Measurements from ENCODE around the gene LRIT2. TPM values are rescaled to one million over a fixed set of nuclear protein-coding genes. Genes with fewer than 3 reads are reported as not detected.

LRIT2 gene
- total RNA-seq, 1 donor from 2014 or later: not detected

DNA sequence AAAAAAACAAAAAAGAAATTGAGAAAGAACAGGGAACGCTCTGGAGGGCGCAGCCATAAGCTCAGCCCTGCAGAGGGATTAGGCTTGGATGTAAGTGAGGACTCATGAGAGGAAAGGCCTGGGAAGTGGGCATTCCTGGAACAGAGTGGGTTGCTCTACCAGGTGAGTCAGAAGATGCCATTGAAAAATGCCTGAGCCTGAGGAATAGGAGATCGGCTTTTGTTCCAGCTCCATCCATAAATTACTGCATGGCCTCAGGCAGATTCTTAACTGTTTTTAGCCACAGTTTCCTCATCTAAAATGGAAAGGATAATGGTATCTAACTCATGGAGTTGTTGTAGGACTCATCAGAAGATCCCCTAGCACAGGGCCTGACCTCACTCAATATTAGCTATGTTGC is 18.4 kb upstream of the LRIT2 start:
- no peak for DNase-seq

- DNase-seq: no peak
Observed at GRCh38 chr10:84241185-84241790, 15.9 kb upstream of the LRIT2 start, which contains the start of gene LRIT1. TSS of gene LRIT1 (minus strand) at chr10:84241546. CDS start at chr10:84241439, 107 bp downstream.

- DNase-seq: no peak
Observed at GRCh38 chr10:84238909-84239308, 13.6 kb upstream of the LRIT2 start.

GRCh38 chr10:84237199-84238051 is 12.1 kb upstream of the LRIT2 start:
- no peak for DNase-seq

- no peak for DNase-seq
Observed at GRCh38 chr10:84236807-84237198, 11.5 kb upstream of the LRIT2 start.

- no peak for DNase-seq
Observed at GRCh38 chr10:84235096-84235495, 9.8 kb upstream of the LRIT2 start.

DNA sequence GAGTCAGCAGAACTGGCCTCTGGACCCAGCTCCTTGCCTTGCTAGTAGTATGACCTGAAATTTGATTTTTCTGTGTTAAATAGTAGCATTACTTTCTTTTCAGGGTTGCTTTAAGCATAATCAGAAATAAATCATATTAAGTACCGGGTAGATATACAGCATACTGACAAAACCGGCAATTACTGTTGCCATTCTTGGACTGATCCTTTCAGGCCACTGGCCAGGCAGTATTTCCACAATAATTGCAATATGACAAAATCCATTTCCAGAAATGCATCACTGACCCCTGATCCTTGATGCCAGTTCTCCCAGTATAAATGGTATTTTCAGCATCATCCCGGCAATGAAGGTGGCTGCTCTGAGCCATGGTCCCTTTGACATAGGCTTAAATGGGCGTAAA is 9.1 kb upstream of the LRIT2 start:
- DNase-seq: no peak

DNA sequence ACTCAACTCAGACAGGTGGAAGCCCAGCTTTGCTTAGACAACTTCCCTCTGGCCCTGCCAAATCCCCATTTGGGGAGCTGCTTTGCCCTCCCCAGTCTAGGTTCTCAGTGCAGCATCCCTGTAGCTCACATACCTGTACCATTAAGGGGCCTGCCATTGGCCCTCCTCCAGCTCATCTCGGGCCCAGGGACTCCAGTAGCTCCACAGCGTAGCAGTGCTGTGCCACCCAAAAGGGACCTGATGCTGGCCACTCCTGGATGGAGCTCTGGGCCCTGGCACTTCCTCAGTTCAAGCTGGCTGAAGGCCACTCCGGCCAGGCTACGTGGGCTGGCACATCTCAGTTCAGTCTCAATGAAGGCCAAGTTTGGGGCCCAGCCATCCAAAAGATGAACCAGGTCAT is 8.6 kb upstream of the LRIT2 start:
- DNase-seq: no peak

DNA sequence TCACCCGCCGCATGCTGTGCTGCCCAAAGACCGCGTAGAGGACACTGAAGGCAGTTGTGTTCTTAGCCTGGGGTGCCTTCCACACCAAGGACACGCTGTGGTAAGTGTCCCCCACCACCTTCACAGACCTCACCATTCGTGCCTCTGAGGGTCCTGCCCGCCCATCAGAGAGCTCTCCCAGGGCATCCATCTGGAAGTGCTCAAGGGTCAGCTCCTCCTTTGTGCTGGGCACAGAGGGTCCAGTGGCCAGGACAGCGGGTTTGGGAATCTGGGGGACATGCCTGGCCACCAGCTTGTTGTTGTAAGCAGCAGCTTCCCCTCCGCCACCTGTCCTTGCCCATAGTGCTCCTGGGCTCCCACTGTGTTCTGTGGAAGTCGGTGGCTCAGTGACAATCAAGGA is 7.0 kb upstream of the LRIT2 start:
- no peak for DNase-seq

DNA sequence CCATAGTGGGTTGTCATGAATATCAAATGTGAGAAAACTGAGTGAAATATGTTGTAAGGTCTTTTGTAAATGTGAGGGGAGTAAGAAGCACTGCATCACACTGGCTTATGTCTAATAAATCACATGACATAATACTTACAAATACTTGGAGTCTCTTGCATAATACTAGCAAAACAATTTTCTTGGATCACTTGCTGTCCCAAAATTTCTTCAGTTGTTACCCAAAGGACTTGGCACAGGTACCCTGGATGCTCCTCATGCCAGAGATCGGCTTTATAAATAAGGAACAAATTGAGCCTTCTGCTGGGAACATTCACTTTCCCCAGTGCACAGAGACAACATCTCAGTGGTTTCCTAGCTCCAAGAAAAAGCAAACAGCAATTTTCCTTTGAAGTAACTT is 5.0 kb upstream of the LRIT2 start:
- DNase-seq: no peak

DNA sequence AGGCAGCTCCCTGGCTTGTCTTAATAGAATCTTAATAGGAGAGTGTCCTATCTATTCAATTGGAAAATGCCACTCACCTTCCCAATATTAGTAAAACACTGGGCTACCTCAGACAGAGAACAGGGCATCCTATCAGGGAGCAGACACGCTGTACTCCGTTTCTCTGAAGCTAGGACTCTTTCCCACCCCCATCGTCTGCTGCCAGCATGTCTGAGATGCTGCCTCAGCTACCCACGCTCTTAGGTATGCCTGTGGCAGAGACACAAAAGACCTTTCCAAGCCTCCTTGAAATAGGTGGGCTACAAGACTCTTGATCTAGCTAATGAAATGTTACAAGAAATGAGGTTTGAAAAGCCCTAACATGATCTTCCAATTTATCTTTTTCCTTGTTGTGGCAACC is 2.5 kb upstream of the LRIT2 start:
- DNase-seq: no peak

DNA sequence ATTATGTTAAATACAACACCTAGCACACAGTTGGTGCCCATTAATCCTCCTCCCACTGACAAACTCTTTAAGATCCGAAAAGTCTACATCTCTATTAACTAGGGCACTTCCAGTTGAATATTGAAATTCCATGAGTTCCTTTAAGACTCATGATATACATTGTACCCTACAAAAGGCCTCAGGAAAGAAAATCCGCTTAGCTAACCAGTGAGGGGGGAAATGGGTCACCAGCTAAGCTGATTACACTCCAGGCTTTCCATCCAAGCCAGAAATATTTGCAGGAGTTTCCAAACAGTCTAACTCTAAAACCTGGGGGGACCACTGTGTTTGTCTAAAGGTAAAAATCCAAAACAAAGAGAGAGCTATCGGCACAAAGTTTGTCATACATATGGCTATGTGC is 1.3 kb upstream of the LRIT2 start:
- no peak for DNase-seq

DNA sequence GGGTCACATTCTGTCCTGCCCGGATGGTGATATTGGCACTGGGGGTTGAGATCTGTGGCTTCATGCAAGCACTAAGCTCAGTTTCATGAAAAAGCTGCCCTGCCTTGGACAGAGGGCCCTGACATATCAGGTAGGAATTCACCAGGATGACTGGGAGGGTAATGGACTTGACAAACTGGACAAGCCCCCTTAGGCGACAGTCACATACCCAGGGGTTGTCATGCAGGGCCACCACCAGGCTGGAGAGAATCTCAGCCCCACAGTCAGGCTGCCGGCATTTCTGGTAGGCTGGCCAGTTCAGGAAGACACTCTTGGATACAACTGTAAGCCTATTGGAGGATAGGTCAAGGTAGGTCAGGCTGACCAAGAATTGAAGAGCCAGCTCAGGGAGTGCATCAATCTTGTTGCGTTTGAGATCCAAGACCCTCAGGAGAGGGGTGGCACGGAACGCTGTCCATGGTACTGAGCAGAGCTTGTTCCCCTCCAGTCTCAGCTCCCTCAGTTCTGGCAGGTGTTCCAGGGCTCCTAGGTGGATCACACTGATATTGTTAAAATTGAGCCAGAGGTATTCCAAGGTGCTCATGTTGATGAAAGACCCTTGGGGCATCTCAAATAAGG is 824 bp downstream of the LRIT2 start:
- no peak for DNase-seq

GRCh38 chr10:84221916-84222315 is 3.4 kb downstream of the LRIT2 start:
- no peak for DNase-seq

DNA sequence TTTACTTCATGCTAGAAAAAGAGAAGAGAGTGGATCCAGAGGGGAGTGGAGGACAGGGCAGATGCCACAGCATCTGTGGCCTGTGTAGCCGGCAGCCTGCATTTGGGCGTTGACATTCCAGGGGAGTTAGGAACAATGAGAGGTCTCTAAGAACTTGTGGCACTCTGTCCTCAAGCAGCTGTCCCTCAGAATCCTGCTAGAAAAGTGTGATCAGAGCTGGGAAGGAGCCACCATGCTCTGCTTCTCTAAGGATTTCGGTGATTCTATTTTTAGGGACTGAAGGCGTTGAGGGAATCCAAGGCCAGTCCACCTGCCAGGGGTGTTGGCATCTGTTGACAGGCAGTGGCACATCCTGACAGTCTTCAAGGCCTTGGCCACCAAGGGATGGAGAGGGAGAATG is 7.6 kb downstream of the LRIT2 start:
- no peak for DNase-seq

DNA sequence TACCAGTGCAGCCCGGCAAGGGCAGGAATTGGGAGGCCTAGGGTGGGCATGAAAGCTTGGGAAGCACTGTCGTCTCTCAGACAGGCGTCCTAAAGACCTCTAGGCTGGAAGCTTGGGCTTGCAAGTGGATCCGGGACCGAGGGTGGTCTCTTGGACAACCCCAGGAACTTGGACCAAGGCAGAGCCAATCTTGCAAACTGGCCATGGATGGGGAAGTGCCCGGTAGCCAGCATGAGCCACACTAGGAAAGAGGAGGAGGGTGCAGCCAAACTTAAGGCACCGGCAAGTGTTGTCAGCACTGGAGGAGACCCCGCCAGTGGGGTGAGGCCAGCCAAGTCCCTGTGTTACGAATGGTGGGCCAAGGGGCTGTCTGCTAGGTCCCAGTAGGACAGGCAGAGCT is 8.5 kb downstream of the LRIT2 start:
- no peak for DNase-seq

DNA sequence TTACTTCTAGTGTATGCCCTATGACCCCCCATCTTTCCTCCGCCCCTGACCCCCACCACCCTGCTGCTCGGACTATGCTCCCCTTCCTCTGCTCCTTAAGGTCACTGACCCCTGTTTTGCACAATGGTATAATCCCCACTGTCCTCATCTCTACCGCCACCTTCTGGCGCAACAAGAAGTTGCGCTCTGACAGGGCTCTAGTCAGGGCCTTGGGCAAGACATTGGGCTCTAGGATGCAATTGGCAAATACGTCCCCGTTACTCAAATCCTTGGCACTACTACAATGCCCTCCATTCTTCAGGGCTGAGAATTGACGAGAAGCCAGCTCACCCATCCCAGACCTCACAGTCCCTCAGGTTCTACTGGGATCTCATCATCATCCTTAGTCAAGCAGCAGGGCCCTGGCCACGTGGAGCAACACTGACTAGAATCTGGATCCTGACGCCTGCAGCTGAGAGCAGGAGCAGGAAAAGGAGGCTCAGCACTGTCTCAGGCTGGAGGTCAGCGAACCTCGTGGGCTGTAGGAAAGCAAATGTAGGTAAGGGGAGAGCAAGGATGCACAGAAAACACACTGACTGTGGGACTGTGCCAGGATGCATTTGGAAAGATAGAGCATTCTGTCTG is 10.6 kb downstream of the LRIT2 start:
- DNase-seq: no peak

DNA sequence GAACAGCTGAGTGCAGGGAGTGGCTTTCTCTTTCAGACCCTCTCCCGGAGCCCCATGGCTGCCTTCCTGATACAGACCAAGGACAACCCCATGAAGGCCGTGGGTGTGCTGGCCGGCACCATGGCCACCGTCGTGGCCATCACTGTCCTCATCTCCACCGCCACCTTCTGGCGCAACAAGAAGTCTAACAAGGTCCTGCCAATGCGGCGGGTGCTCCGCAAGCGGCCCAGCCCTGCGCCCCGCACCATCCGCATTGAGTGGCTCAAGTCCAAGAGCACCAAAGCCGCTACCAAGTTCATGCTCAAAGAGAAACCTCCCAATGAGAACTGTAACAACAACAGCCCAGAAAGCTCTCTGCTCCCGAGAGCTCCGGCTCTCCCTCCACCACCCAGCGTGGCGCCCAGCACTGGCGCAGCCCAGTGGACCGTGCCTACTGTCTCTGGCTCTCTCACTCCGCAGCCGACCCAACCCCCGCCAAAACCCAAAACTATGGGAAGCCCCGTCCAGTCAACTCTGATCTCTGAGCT is 11.2 kb downstream of the LRIT2 start:
- DNase-seq: no peak

DNA sequence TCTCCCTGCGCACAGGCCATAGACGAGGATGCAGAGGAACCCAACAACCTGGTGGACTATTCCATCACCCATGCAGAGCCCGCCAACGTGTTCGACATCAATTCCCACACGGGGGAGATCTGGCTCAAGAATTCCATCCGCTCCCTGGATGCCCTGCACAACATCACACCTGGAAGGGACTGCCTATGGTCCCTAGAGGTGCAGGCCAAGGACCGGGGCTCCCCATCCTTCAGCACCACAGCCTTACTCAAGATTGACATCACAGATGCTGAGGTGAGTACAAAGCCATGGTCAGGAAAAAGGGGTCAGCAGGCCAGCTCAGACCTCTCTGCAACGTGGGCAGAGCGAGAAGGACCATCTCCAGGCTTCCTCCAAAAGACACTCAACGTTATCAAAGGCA is 12.3 kb downstream of the LRIT2 start:
- DNase-seq: no peak

DNA sequence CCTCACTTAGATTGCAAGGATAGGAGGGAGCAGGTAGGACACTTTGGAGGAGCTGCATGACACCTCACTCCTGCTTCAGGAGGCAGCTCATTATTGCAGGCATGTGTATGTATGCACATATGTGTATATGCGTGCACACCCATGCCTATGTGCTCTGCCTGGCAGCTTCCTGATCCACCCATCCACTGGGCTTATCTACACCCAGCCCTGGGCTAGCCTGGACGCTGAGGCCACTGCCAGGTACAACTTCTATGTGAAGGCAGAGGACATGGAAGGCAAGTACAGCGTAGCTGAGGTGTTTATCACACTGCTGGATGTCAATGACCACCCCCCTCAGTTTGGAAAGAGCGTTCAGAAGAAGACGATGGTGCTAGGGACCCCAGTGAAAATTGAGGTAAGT is 13.3 kb downstream of the LRIT2 start:
- no peak for DNase-seq

DNA sequence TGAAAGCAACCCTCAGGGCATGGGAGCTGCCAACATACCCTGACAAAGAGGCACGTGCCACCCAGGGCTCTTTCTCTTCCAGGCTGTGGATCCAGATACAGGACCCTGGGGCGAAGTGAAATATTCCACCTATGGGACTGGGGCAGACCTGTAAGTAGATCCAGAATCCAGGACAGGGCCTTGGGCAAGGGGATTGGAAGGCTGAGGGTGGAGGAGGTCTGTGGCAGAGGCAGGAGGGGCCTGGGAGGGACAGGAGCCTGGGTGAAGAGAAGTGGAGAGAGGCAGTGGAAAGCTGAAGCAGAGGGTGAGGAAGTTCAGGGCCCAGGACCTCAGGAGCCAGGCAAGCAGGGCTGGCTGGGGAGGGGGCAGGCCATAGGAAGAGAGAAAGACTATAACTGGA is 13.8 kb downstream of the LRIT2 start:
- DNase-seq: no peak

GRCh38 chr10:84208023-84208422 is 17.3 kb downstream of the LRIT2 start:
- no peak for DNase-seq
